ENCODE measurements around the gene DSG4. TPM values are rescaled to one million over a fixed set of nuclear protein-coding genes. Genes with fewer than 3 reads are reported as not detected.

The DSG4 gene
- total and polyA plus RNA-seq, 2 donors (not counting 1 experiment from before 2014, with no cell fraction given) = not detected

DNA sequence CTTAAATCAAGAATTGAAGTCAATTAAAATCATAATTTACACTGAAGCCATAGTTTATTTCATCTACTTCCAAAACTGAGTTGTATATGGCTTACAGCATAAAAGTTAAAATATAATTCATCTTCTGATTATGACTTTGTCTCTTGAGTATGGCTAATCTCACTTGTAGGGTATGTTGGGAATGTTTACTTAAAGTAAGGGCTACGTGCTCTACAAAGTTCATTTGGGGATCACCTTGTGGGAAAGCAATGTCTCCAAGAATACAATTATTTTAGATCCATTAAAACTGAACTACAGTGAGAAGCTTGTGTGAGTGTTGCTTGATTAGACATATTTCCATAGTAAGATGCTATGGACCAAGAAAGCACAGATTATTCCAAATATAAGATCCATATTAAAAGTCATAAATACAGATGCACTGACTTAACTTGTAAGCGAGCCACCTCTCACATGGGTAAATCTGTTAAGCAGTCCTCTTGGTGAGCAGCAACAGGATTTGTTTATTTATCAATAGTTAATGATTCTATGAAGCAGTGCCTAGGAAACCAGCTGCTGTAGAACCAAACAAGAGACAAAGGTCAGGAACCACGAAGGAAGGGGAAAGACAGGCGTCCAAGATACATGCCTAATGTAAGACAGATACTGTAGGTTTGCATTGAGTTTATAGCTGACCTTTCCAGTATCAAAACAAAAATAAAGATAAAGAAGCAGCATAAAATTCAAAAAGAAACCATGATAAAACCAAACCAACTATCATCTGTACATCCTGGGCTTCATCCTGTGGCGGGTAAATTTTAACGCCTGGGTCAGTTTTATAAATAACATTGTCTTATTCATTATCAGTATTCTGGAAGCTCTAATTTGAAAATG, 24.8 kb downstream of the DSG4 start:
- Histone ChIP-seq H4K20me1 (ENCODE audit: control insufficient read depth, extremely low read depth, insufficient read depth, low read length) (no peaks in the 10 kb centered on the region), H3K27ac (ENCODE audit: insufficient read depth, low read length) (no peak overlapping the region), H3K9me3 (ENCODE audit: control insufficient read depth, insufficient read depth, low read depth, low read length) (no peaks in the 10 kb centered on the region), H3K79me2 (ENCODE audit: control insufficient read depth, insufficient read depth, low read length) (no peaks in the 10 kb centered on the region), H3K4me1 (ENCODE audit: control insufficient read depth, extremely low read depth, insufficient read depth, low read length) (no peaks in the 10 kb centered on the region), H3K27me3 (ENCODE audit: control insufficient read depth, insufficient read depth, low read length) (no peaks in the 10 kb centered on the region), H3K9ac (ENCODE audit: insufficient read depth, low read length) (no peak overlapping the region), H3K4me3 (replicated peaks in 1 of 4; ENCODE audit: control extremely low read depth in 1 of 4, insufficient read depth in 1 of 4, low read depth in 3 of 4, low read length in 4 of 4) (no peak overlapping the region), H2AFZ (ENCODE audit: low read length) (no peak overlapping the region), H3K36me3 (ENCODE audit: control insufficient read depth, insufficient read depth, low read length) (no peaks in the 10 kb centered on the region), H3K4me2 (ENCODE audit: extremely low read depth, insufficient read depth, low read length) (no peak overlapping the region)
- no peak for TF ChIP-seq EZH2 (IDR thresholded peaks at IDR 0.05; ENCODE audit: low read length, missing control alignments)
- TF ChIP-seq CTCF (conservative IDR thresholded peaks at IDR 0.05 in 1 of 2, IDR thresholded peaks at IDR 0.05 in 1 of 2; ENCODE audit: low read depth in 1 of 2, low read length in 2 of 2) = no peak
- DNase-seq (ENCODE audit: low read depth in 2 of 2) = peak in 1 of 2 donors; percentile 18

GRCh38 chr18:31402026-31402373, 25.4 kb downstream of the DSG4 start:
- H4K20me1 ChIP-seq (ENCODE audit: control insufficient read depth, extremely low read depth, insufficient read depth, low read length) = no peaks in the 10 kb centered on the region
- H2AFZ ChIP-seq (ENCODE audit: low read length) = no peak overlapping the region
- H3K27me3 ChIP-seq (ENCODE audit: control insufficient read depth, insufficient read depth, low read length) = no peaks in the 10 kb centered on the region
- no peaks in the 10 kb centered on the region for H3K36me3 ChIP-seq (ENCODE audit: control insufficient read depth, insufficient read depth, low read length)
- H3K9ac ChIP-seq (ENCODE audit: insufficient read depth, low read length) = no peak overlapping the region
- H3K9me3 ChIP-seq (ENCODE audit: control insufficient read depth, insufficient read depth, low read depth, low read length) = no peaks in the 10 kb centered on the region
- no peak overlapping the region for H3K27ac ChIP-seq (ENCODE audit: insufficient read depth, low read length)
- no peak overlapping the region for H3K4me3 ChIP-seq (replicated peaks in 1 of 4; ENCODE audit: control extremely low read depth in 1 of 4, insufficient read depth in 1 of 4, low read depth in 3 of 4, low read length in 4 of 4)
- no peak for DNase-seq (ENCODE audit: low read depth in 2 of 2)
- H3K79me2 ChIP-seq (ENCODE audit: control insufficient read depth, insufficient read depth, low read length) = no peaks in the 10 kb centered on the region
- no peak overlapping the region for H3K4me2 ChIP-seq (ENCODE audit: extremely low read depth, insufficient read depth, low read length)
- no peaks in the 10 kb centered on the region for H3K4me1 ChIP-seq (ENCODE audit: control insufficient read depth, extremely low read depth, insufficient read depth, low read length)
- TF ChIP-seq CTCF (conservative IDR thresholded peaks at IDR 0.05 in 1 of 2, IDR thresholded peaks at IDR 0.05 in 1 of 2; ENCODE audit: low read depth in 1 of 2, low read length in 2 of 2) (no peak), EZH2 (IDR thresholded peaks at IDR 0.05; ENCODE audit: low read length, missing control alignments) (no peak)

DNA sequence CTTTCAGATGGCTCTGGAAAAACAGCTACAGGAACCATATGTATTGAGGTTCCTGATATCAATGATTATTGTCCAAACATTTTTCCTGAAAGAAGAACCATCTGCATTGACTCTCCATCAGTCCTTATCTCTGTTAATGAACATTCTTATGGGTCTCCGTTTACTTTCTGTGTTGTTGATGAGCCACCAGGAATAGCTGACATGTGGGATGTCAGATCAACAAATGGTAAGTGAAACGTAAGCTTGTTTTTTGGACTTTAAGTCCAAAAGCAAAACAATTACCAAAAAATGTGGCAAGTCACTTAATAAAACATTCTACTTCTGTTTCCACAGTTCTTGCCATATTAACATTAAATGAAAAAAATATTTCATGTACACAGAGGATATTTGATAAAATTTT, 26.8 kb downstream of the DSG4 start:
- H4K20me1 ChIP-seq (ENCODE audit: control insufficient read depth, extremely low read depth, insufficient read depth, low read length) = no peaks in the 10 kb centered on the region
- H3K4me3 ChIP-seq (replicated peaks in 1 of 4; ENCODE audit: control extremely low read depth in 1 of 4, insufficient read depth in 1 of 4, low read depth in 3 of 4, low read length in 4 of 4) = no peak overlapping the region

More for the DNA sequence above, 26.8 kb downstream of the DSG4 start:
- Histone ChIP-seq H3K79me2 (ENCODE audit: control insufficient read depth, insufficient read depth, low read length) (no peaks in the 10 kb centered on the region), H3K9me3 (ENCODE audit: control insufficient read depth, insufficient read depth, low read depth, low read length) (no peaks in the 10 kb centered on the region), H3K4me1 (ENCODE audit: control insufficient read depth, extremely low read depth, insufficient read depth, low read length) (no peaks in the 10 kb centered on the region), H3K27me3 (ENCODE audit: control insufficient read depth, insufficient read depth, low read length) (no peaks in the 10 kb centered on the region), H2AFZ (ENCODE audit: low read length) (no peak overlapping the region), H3K9ac (ENCODE audit: insufficient read depth, low read length) (no peak overlapping the region), H3K27ac (ENCODE audit: insufficient read depth, low read length) (no peak overlapping the region), H3K4me2 (ENCODE audit: extremely low read depth, insufficient read depth, low read length) (no peak overlapping the region), H3K36me3 (ENCODE audit: control insufficient read depth, insufficient read depth, low read length) (no peaks in the 10 kb centered on the region)
- TF ChIP-seq CTCF (conservative IDR thresholded peaks at IDR 0.05 in 1 of 2, IDR thresholded peaks at IDR 0.05 in 1 of 2; ENCODE audit: low read depth in 1 of 2, low read length in 2 of 2) = no peak
- no peak for TF ChIP-seq EZH2 (IDR thresholded peaks at IDR 0.05; ENCODE audit: low read length, missing control alignments)
- no peak for DNase-seq (ENCODE audit: low read depth in 2 of 2)

All from fibroblast of lung (primary cell).